ENCODE results near the gene PRKAG2. TPM values are rescaled to one million over a fixed set of nuclear protein-coding genes. Genes with fewer than 3 reads are reported as not detected.

Gene PRKAG2
- total and polyA plus RNA-seq, 8 donors: 19.9 to 302 (median 60.9) TPM

DNA sequence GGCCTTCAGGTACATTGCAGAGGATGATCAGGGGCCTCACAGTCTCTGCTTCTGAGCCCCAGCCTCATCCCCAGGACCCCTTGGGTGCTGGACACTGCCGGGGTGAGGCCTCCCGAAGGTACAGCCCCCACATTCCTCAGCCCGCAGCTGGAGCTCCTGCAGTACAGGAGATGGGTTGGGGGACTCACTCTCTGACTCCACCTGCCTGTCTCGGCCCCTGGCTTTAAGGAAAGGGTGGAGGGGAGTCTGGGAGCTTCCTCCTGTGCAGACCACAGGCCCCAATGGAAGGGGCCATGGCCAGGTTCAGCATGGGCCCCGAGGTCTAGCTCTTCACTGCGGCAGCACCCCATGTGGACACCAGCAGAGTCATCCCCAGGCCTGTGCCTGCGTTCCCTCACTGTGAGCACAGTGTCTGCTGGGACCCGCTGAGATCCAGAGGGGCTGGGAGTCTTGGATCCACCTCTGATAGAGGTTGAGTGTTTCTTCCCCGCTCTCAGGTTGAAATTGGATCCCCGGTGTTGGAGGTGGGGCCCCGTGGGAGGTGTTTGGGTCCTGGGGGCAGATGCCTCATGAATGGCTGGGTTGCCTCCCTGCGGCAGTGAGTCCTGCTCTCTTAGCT, 99.9 kb downstream of the PRKAG2 start:
- Histone ChIP-seq H3K36me3 (peaks cover 8 to 43% (median 29%) of the 10 kb centered on the region in 4 donors), H3K4me3 (no peak overlapping the region), H3K27me3 (no peaks in the 10 kb centered on the region), H3K4me1 (peaks cover 0 to 13% (median 0%) of the 10 kb centered on the region in 4 donors), H3K27ac (peak overlapping the region in 4 of 5 donors; percentile 9 to 62 (median 31)), H3K9me3 (no peaks in the 10 kb centered on the region)
- intact Hi-C loops (cut with DNase I; ENCODE audit: low total_unique reads): no loop called here
- WGBS, 5 donors: 88 to 95% (median 93%) methylated on average over 6 to 12 of the region's 12 CpGs
- DNase-seq: no peak
- TF ChIP-seq EP300 (IDR thresholded peaks at IDR 0.05): no peak
- TF ChIP-seq, protein P1, sequence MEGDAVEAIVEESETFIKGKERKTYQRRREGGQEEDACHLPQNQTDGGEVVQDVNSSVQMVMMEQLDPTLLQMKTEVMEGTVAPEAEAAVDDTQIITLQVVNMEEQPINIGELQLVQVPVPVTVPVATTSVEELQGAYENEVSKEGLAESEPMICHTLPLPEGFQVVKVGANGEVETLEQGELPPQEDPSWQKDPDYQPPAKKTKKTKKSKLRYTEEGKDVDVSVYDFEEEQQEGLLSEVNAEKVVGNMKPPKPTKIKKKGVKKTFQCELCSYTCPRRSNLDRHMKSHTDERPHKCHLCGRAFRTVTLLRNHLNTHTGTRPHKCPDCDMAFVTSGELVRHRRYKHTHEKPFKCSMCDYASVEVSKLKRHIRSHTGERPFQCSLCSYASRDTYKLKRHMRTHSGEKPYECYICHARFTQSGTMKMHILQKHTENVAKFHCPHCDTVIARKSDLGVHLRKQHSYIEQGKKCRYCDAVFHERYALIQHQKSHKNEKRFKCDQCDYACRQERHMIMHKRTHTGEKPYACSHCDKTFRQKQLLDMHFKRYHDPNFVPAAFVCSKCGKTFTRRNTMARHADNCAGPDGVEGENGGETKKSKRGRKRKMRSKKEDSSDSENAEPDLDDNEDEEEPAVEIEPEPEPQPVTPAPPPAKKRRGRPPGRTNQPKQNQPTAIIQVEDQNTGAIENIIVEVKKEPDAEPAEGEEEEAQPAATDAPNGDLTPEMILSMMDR (IDR thresholded peaks at IDR 0.05): no peak
- no peak for TF ChIP-seq POLR2A (IDR thresholded peaks at IDR 0.05)
- TF ChIP-seq POLR2AphosphoS5 (IDR thresholded peaks at IDR 0.05): no peak

DNA sequence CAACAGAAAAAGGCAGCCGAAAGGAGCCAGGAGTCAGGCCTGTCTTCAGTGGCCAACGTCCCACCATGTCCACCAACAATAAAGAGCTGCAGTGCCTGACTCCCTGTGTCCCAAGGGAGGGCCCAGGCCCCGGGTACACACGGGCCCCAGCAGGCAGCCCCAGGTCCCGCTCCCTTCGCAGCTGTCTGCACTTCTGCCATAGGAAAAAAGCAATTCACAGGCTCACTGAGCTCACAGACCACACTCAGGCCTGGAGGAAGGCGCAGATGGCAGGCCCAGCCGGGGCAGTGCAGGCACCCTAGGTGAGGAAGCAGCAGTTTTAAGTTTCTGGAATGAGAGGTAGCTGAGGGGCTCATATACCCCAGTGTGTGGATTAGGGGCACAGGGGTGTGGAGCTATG, 100.5 kb downstream of the PRKAG2 start:
- H3K27ac ChIP-seq: peak overlapping the region; percentile 6 to 62 (median 29)
- H3K9me3 ChIP-seq: no peaks in the 10 kb centered on the region
- WGBS, 5 donors: 86 to 96% (median 94%) methylated on average over 6 to 8 of the region's 8 CpGs
- no peak for DNase-seq
- intact Hi-C loops (cut with DNase I; ENCODE audit: low total_unique reads): no loop called here
- H3K4me1 ChIP-seq: peaks cover 0 to 13% (median 0%) of the 10 kb centered on the region in 4 donors
- H3K36me3 ChIP-seq: peaks cover 8 to 46% (median 31%) of the 10 kb centered on the region in 4 donors
- no peak overlapping the region for H3K4me3 ChIP-seq
- TF ChIP-seq POLR2A (IDR thresholded peaks at IDR 0.05) (no peak), EP300 (IDR thresholded peaks at IDR 0.05) (no peak), POLR2AphosphoS5 (IDR thresholded peaks at IDR 0.05) (no peak)
- TF ChIP-seq, protein P1 (IDR thresholded peaks at IDR 0.05): no peak
- no peaks in the 10 kb centered on the region for H3K27me3 ChIP-seq

DNA sequence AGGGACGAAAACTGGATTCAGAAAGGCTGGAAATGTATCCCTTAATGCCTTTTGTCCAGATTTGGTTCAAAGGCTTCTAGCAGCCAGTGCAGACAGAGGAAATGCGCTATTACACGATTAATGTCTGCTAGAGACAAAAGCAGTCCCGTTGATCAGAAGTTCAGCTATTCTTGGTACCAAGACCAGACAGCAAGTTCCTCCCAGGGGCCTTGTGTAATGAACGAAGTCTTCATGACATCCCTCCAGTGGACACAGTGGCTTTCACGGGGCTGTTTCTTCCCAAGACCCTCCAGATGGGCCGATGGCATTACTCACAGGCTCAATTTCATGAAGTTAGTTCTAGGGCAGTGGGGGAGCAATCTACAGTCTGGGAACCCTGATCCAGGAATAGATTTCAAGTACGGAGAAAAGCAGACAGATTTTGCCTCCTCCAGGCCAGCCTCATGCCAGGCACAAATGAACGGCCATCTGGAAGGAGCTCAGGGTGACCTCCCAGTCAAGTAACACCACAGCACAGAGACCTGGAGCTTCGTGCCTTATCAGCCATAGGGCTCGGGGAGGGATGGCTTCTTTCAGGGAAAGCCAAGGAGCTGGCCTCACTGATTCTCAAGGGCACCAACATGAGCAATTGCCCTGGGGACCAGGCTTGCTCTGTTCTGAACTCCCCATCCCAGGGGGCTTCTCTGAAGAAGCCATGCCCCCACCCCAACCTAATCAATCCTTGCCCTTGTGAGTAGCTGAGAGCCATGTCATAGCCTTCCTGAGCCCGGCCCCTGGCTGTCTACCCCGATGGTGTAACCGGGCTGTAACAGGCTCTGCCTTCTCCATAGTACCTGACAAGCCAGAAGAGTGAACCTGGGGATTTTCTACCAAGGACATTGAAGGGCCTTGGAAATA, 101.1 kb downstream of the PRKAG2 start:
- TF ChIP-seq POLR2A (IDR thresholded peaks at IDR 0.05) (no peak), EP300 (IDR thresholded peaks at IDR 0.05) (no peak), POLR2AphosphoS5 (IDR thresholded peaks at IDR 0.05) (peak in 1 of 3 donors; percentile 33)
- TF ChIP-seq, protein P1 (IDR thresholded peaks at IDR 0.05): no peak
- intact Hi-C loops (cut with DNase I; ENCODE audit: low total_unique reads): no loop called here
- H3K4me3 ChIP-seq: no peak overlapping the region
- H3K27ac ChIP-seq: peak overlapping the region; percentile 6 to 62 (median 29)
- H3K27me3 ChIP-seq: no peaks in the 10 kb centered on the region
- no peaks in the 10 kb centered on the region for H3K9me3 ChIP-seq
- peak; percentile 43 to 55 for DNase-seq
- WGBS, 5 donors: 74 to 82% (median 78%) methylated on average over 11 to 14 of the region's 14 CpGs
- H3K4me1 ChIP-seq: peaks cover 0 to 13% (median 0%) of the 10 kb centered on the region in 4 donors
- H3K36me3 ChIP-seq: peaks cover 4 to 40% (median 27%) of the 10 kb centered on the region in 4 donors

DNA sequence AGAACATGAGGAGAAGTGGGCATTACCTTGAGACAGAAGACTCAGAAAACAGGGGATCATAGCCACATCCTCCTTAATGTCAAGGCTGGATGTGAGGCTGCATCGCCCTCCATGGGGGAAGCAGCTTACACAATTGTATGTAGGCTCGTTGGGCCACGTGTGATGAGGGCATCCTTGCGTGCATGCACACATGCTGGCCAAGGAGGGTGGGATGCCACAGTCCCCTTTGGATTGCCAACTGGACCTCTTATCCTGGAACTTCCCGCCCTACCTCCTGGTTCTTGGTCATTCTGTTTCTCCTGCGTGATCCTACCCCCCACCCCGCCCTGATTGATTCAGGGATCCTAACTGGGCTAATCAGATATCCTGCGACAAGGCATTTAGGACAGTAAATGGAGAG, 102.0 kb downstream of the PRKAG2 start:
- intact Hi-C loops (cut with DNase I; ENCODE audit: low total_unique reads): no loop called here
- Histone ChIP-seq H3K36me3 (peaks cover 0 to 31% (median 18%) of the 10 kb centered on the region in 4 donors), H3K27ac (no peak overlapping the region), H3K4me1 (peaks cover 0 to 13% (median under 1%) of the 10 kb centered on the region in 4 donors), H3K9me3 (no peaks in the 10 kb centered on the region), H3K4me3 (no peak overlapping the region), H3K27me3 (no peaks in the 10 kb centered on the region)
- no peak for DNase-seq
- 92 to 98% (median 95%) methylated on average over 8 of the region's 8 CpGs for WGBS, 5 donors
- TF ChIP-seq EP300 (IDR thresholded peaks at IDR 0.05): no peak
- no peak for TF ChIP-seq POLR2A (IDR thresholded peaks at IDR 0.05)
- TF ChIP-seq, protein P1 (IDR thresholded peaks at IDR 0.05): no peak
- TF ChIP-seq POLR2AphosphoS5 (IDR thresholded peaks at IDR 0.05): no peak
